Inflammatory macrophage treated with lipopolysaccharide for 4 hours (primary cell): ENCODE results near the gene WNT9A.

Source experiments
- DNase-seq: peaks from one replicate; pipeline ENCODE4 v3.0.0-alpha.2; 2020

The WNT9A gene

DNA sequence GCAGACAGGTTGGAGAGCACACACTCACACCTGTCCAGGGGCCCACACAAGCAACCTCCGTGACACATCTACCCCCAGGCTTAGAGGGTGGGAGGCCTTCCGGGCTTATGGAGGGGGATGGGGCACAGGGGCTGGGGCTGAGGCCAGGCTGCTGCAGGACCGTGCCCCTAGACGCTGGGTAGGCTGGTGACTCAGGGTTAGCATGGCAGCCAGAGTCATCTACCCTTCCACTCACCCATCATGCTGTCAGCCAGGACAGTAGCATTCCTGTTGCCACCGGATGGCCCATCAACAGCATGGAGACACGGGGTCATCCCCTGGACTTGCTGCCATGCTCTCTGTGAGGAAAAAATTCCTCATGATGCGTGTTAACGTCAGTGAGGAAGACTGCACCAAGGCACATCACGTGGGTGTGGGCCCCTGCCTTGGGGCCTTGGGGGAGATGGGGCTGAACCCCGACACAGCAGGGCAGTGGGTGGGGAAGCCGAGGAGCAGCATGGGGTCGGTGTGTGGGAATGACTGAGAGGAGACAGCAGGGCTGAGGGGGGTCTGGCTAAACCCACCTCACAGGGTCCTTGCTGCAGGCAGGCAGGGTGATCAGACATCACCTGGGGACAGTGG is 52.8 kb downstream of the WNT9A start:
- no peak for DNase-seq

DNA sequence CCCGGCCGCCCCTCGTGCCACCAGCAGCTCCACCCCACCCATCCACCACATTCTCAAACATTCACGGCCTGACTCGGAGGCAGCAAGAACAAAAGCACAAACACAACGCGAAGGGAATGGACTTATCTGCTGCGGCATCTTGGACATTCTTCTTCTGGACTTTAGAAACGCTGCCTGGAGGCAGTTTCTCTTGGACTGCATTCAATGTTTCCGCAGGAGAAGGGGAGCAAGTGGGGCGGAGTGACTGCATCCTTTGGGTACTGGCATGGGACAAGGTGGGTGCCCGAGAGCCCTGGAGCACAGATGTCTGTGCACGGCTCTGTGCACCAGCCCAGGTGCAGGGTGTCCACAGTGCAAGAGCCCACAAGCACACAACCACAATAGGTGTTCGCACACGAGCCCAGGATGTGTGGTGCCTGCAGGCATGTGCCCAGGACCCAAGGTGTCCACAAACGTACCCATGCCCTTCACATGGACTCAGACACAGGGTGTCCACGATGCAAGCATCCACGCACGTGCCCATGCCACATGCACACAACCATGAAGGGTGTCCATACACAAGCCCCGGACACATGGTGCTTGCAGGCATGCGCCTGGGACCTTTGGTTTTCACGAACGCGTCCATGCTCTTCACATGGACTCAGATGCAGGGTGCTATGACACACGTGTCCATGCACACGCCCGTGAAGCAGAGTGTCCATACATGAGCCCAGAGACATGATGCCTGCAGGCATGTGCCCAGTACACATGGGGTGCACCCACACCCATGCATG is 53.6 kb downstream of the WNT9A start:
- no peak for DNase-seq

DNA sequence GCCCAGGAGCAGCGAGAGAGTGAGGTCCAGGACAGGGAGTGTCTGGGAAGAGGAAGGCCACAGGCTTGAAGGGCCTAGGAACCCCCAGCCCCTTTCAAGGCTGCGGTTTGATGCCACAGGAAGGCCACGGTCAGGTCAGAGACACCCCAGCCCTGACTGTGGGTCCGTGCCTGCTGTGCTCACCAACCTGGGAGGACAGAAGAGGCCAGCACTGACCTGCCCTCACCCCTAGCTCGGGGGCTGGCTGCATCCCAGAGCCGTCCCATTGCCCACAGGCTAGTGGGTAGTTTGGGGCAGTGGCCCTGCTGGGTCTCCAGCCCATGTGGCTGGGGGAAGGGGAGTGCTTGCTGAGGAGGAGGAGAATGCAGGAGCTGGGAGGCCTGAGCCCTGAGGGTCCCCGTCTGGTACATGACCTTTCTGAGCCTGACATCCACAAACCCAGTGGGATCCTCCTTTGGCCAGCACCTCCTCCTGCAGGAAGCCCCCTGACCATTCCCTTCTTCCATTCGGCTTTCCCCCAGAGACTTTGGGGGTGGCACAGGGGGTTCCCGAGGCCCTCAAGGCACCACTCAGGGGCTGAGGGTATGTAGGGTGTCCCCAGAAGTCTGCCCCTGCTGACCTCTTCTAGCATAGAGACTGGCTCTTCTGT is 54.3 kb downstream of the WNT9A start:
- DNase-seq, result no peak

DNA sequence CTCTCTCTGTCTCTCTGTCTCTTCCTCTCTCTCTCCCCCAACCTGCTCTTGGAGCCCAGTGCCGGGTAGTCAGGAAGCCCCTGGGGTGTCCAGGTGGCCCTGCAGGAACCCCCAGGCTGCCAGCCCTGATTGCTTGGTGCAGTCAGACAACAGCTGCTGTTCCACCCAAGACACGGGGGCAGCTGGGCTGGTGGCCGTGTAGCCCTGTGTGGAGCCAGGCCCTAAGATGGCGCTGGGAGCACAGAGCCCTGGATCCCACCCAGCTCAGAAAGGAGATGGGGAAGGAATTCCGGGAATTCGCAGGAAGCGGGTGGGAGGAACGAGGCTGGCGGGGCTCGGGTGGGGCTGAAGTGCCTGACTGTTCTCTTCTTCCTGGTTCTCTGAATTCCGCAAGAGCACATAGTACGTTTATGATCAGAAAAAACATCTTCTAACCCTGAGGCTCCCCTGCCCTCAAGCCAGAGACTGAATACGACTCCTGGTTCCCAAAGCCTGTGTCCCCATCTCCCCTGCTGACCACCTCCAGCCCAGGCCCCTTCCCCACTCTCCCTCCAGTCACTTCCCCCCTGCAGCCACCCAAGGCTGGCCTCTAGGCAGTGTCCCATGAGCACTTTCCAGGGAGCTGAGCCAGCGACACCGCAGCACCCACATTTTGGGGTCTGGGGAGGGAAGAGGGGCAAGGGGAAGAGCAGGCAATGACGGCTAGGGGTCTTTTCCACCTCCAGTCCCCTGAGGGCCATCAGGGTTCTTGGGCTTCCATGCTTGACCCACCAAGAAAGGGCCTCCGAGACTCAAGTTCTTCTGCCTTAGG is 55.0 kb downstream of the WNT9A start:
- no peak for DNase-seq

DNA sequence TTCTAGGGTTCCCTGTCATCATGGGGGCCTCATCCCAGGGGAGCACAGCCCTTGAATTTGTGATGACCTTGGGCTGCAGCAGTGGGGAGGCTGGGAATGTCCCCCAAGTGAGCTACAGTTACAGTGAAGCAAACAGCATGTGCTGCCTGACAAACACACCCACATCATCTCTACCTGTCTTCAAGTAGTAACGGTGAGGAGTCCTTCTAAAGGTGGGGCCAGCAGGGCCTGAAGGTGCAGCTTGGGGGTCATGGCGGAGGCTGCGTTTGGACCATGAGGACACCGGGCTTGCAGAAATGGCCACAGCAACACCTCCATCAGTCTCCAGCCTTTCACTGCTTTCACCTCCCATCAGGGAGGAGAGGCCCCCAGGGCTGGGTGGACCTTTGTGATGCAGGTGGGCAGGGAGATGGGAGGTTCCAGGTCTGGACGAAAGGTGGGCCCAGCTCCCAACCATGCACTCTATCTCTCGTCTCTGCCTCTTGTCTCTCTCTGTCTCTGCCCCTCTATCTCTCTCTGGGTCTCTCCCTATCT is 55.7 kb downstream of the WNT9A start:
- DNase-seq, result no peak

DNA sequence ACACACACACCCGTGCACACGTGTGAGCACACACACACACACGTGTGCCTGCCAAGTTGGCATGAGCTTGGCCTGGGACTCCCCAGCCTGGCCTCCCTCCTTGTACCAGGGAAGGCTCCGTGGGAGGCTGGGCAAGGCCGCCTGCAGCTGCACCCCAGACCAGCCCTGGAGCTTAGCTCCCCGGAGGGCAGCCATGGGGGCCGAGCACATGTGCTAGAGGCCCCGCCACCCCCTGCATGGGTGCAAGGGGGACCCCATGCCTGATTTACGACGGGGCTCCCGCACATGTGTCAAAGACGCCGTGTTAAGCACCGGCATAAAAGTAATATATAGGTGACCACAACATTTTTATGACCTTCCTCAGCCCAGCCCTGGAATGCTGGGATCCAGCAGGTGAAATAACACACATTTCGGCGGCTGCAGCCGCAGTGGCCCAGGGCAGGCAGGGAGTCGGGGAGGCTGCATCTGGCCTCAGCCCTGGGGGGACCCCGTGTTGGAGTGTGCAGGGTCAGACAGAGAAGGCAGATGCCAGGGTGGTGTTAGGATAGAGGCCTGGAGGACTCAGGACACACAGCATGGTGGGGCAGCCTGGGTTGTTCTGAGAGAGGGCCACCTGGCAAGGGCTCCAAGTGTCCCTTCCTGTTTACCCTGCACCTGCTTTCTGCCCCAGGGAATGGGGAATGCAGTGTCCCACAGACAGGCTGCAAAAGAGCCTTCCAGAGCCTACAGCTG is 56.3 kb downstream of the WNT9A start:
- DNase-seq, result no peak

DNA sequence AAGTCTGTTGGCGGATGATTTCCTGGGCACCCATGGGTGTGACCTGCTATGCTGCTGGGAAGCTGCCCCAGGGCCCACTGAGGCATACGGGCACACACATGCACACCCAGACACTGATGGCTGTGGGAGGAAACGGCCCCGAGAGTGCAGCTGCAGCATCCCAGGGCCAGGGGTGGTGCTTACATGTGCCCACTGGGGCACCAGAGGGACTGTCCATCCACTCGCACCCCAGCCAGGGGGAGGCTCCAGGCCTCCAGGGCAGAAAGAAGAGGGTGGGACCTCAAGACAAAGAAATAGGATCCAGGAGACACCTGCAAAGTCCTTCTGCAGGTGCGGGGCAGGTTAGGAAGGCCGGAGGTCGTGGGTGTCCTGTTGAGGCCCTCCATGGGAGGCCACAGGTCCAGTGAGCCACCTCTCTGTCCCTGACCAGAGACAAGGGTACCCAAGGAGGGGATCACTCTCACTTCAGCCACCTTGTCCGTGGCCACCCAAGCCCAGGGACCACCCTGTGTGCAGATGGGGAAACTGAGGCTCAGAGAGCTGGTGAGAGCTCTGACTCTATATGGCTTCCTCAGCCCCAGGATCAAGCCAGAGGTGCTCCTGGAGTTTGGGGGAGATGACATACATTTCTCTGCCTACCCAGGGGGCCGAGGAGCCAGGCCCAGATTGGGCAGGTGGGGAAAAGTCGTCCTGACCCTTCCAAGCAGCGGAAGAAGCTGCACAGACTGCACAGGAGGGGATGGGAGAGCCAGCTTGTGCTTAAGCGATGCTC is 57.1 kb downstream of the WNT9A start:
- DNase-seq, result no peak

DNA sequence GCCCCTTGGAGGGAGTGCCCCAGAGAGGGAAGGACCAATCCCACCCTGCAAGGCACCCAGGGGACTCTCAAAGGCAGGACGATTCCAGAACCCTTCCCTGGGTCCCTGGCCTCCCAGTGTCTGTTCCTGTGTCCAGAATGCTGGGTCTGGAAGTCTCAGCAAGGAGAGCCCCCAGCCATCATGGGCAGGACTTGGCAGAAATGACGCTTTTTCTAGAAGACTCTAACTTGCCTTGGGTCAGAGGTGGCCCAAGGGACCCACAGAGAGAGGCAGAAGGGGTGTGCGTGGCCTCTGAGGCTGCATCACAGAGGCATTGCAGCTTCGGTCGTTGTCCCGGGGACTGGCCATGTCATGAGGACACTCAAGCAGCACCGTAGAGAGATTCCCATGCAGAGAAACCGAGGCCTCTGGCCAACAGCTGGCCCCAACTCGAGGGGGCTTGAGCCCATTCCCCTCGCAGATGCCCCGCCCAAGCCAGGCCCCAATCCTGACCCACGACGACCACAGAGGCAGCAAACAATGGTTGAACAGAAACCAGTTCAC is 57.8 kb downstream of the WNT9A start:
- DNase-seq, result no peak

DNA sequence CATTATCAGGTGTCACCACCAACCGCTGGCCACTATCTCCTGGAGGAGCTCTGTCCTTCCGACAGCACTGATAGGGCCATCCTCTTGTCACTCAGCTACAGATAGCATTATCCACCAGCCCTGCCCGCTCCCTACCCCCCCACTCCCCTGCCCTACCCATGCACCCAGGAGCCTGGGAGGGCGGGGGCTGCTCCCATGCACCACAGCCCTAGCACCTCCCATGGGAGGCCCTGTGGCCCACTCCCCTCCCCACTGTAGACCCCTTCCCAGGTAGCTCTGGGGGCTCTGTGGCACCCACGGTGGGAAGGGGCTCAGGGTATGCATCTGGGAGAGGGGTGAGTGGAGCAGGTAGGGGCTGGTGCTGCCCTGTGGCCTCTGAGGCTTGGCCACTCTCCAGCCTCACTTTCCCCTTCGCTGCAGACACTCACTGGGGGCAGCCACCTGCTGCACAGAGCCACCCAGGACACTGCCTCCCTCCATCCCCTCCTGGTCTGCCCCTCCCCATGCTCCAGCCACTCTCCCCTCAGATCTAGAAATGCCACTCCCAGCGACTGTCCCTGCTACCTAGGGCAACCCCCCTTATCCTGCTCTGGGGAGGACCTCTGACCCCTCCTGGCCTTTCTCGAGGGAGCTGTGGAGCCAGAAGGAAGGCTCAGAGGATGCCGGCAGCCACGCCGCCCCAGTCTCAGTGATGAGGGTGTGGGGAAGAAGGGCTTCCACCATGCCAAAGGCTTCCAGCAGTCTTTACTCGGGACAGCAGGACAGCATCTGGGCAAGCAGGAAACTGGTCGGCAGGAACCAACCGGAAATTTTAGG is 58.5 kb downstream of the WNT9A start:
- DNase-seq, result no peak

DNA sequence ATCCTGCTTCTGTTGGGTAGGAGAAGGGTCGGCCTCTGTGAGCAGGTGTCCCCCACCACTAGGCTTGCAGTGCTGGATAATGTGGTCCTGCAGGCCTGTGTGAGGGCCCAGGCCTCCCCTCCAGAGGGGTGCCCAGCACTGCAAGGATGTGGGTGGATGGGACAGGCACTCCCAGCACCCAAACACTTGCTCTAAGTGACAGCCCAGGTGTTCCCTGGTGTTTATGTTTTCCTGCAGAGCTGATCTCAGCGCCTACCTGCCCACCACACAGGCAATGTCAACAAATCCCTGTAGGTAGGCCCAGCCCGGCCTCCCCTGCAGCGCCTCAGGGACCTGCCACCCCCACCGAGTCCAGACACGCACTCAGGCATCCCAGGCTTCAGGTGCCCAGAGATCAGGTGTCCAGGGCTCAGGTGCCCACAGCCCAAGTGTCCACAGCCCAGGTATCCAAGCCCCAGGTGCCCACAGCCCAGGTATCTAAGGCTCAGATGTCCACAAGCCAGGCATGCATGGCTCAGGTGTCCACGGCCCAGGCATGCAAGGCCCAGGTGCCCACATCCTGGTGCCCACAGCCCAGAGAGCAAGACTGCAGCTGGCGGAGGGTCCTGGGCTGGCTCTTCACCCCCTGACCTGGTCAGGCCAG is 59.2 kb downstream of the WNT9A start:
- DNase-seq, result no peak

DNA sequence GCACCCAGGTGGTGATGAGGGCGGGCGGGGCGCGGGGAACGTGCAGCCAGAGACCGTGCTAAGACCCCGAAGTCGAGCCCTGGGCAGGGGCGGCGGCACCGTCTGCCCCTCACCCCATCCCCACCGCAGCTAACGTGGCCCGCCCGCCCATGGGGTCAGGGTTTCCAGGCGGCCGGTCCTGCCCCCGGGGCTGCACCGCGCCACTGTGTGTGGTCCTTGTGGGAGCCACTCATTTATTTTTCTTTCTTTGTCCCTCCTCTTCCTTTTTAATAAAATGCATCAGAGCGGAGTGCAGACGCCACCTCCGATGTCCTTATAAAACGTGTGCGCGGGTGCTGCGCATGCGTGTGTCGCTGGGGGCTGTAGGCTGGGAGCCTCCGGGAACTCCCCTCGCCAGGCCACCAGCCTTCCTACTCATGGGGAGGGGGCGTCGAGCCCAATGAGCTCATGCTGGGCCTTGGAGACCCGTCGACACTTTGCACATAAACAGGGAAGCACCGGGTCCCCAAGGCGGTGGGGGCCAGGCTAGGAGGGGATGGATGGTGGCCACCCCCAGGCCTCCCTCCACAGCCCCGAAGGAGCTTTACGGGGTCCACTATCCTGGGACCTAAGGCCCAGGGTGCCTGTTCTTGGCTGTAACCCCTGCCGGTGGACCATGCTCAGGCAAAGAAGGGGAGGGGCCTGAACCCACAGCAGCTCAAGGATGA is 59.9 kb downstream of the WNT9A start:
- DNase-seq, result no peak

DNA sequence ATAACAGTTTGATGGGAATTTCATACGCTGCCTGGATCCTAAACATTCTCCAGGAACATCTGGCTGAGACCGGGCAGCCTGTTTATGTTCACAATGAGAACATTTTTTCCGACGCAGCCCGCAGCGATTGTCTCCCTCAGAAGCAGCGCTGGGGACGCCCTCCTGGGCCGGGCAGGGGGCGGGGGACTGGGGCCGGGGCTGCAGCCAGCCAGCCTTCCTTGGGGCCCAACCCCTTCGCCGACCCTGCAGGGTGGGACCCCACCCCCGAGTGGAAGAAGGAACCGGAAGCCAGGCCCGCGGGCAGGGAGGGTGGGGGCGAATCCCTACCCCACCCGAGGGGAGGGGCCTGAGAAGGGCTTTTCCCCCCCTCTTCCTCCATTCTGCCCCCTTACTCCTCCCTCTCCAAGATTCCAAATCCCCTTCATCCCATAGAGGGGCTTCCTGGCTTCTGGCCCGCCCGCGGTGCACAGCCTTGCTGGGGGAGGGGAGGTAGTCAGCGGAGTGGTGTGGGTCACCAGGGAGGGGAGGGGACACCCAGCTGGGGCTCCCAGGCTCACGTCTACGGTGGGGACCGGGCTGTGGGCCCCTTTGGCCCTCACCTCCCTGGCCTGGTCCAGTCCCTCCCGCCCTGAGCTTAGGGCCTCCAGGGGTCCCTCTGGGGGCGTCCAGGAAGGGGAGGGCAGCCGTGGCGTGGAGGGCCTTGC is 60.6 kb downstream of the WNT9A start:
- DNase-seq, result no peak

DNA sequence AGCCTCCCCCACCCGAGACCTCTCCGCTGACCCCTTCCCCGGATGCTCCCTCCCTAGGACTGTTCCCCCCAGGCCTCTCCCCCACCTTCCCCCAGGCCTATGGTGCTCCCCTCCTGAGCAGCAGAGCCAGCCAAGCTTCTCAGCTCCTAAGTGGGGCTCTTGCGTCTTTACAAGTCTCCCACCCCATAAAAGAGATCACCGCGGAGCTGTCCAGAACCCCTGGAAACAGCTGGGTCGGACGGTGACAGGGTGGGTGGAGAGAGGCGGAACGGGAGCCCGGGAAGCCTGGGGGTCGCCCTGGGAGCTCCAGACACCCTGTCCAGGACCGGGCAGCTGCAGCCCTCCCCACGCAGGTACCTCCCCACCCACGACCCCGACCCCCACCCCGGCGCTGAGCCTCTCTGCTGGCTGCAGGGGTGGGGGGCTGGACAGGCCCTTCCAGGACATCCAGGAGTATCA is 61.2 kb downstream of the WNT9A start:
- no peak for DNase-seq

DNA sequence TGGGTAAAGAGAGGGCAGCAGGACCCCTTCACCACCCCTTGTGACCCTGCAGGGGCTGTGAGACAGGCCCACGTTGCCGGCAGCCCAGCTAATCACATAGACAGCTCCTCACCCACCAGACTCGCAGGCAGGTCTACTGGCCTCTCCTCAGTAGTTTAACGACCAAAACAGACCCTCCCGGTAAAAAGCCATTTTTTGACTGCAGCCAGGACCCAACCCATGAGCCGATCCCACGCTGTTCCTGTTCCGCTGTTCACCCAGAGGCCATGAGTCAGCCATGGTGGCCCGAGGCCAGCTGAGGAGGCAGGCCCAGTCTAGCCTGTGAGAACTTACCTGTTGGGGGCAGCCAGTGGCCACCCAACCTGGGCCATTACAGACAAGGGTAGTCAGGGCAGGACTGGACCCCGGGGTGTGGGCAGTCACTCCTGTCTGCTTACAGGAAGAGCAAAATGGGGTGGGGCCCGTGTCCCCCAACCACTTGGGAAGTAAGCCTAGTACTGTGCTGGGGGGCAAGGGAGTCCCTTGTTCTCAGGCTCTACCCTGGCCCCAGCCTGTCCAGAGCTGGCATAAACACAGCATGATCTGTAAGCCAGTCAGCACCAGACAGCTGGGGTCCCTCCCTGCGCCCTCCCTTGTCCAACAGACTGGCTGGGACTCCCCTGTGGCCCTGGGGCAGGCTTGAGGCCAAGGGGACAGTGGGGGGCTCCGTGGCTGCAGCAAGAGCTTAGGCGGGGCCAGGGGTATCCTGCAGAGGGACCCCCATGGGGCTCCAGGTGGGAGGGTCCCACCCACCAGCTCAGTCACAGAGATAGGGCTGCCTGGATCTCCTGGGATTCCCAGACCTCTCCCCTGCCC is 61.9 kb downstream of the WNT9A start:
- DNase-seq, result peak; percentile 9

DNA sequence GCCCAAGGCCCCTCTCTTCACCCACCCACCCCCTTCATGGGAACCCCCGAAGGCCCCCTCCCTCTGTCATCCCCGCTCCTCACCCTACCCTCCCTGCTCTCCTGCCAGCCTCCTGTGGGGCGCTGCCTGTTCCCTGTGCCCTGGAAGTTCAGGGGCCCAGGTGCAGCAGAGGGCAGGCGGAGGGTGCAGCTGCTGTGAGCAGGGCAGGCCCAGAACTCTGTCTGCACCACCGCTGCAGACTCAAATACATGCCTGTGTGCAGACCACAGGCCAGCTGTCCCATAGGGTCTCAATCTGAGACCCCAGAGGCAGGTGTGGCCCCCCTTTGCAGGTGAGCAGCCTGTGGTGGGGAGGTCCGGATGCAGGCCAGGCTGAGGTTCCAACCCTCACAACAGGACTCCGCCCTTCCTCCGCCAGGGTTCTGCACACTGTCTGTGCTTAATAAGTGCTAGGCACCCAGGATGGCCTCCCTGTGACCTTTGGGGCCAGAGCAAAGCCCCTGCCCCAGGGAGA is 62.5 kb downstream of the WNT9A start:
- no peak for DNase-seq

DNA sequence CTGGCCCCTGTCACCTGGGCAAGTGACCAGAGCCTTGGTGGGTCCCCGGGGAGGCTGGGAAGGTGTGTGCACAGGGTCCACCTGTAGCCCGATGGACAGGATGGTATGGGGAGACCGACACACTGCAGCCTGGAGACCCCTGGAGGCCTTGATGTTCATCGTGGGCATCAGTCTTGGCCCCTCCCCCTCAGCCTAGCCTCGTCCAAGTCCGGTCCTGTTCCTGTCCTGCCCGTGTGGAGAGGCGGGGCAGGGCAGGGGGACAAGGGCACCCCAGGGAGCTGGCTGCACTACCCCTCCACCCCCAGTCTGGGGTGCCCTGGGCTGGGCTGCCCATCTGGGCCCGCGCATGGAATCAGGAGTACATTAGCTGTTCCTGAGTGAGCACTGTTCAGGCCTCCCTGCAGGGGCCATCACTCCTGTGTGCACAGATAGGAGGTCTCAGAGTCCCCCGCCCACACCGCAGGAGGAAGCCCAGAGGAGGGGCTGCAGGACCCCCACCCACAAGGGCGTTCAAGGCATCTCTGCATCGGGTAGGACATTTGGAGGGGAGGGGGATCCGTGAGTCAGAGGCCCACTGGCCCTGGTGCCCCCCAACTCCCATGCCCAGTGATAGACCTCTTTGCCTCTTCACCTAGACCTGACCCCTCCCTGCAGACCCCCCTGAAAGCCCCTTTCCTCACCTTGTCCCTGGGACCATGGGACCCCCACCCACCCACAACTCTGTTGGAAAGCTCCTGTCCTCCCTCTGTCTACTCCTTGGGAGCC is 63.2 kb downstream of the WNT9A start:
- no peak for DNase-seq
